SJCRH30 (cell line): Measurements from ENCODE around the gene DLL4. TPM values are rescaled to one million over a fixed set of nuclear protein-coding genes. Genes with fewer than 3 reads are reported as not detected.

ENCODE experiments used
- DNase-seq, 2 experiments: peaks; one replicate each; pipeline ENCODE4 v3.0.0-alpha.2; 2015 to 2020
- H3K27ac ChIP-seq: fragments of 250-450 bp; sonication (Bioruptor Pico); 2 replicates; pipeline ENCODE4 v1.5.1; 2020; ENCODE audit warnings: mild to moderate bottlenecking, moderate library complexity
- H3K27me3 ChIP-seq: fragments of 250-450 bp; sonication (Bioruptor Pico); 2 replicates; pipeline ENCODE4 v1.5.1; 2020; ENCODE audit warnings: mild to moderate bottlenecking, moderate library complexity
- H3K36me3 ChIP-seq: fragments of 250-450 bp; sonication (Bioruptor Pico); 2 replicates; pipeline ENCODE4 v1.5.1; 2020; ENCODE audit warnings: mild to moderate bottlenecking, moderate library complexity
- H3K4me1 ChIP-seq: fragments of 250-450 bp; sonication (Bioruptor Pico); 2 replicates; pipeline ENCODE4 v1.5.1; 2020; ENCODE audit warnings: mild to moderate bottlenecking, moderate library complexity
- H3K4me3 ChIP-seq: fragments of 250-450 bp; sonication (Bioruptor Pico); 2 replicates; pipeline ENCODE4 v1.5.1; 2020; ENCODE audit warnings: mild to moderate bottlenecking, moderate library complexity
- H3K9me3 ChIP-seq: fragments of 250-450 bp; sonication (Bioruptor Pico); replicated peaks from 2 replicates; pipeline ENCODE4 v1.5.1; 2020; ENCODE audit warnings: mild to moderate bottlenecking, moderate library complexity
- total RNA-seq: library from RNA; depleted of rRNA; stranded (reverse); fragments of >200 nt; shearing (Covaris generic); gene quantifications from 2 replicates; pipeline ENCODE4 v1.2.3, GENCODE V29; 2014

The DLL4 gene
- total RNA-seq, 1 experiment from 2014 or later, result 0.43 TPM

- H3K4me1 ChIP-seq, result peaks cover under 1% of the 10 kb centered on the region
- no peak overlapping the region for H3K4me3 ChIP-seq
- no peak overlapping the region for H3K27ac ChIP-seq
- no peaks in the 10 kb centered on the region for H3K9me3 ChIP-seq
- no peak for DNase-seq
- H3K36me3 ChIP-seq, result peaks cover 10% of the 10 kb centered on the region
- no peaks in the 10 kb centered on the region for H3K27me3 ChIP-seq
Measured at GRCh38 chr15:40900256-40901052, 28.7 kb upstream of the DLL4 start.

- no peak for DNase-seq
- Histone ChIP-seq H3K4me1 (peaks cover 5% of the 10 kb centered on the region), H3K36me3 (peaks cover 10% of the 10 kb centered on the region), H3K4me3 (no peak overlapping the region), H3K27me3 (no peaks in the 10 kb centered on the region), H3K27ac (no peak overlapping the region), H3K9me3 (no peaks in the 10 kb centered on the region)
Measured at GRCh38 chr15:40901053-40901443, 28.1 kb upstream of the DLL4 start.

- Histone ChIP-seq H3K9me3 (no peaks in the 10 kb centered on the region), H3K27ac (no peak overlapping the region), H3K27me3 (no peaks in the 10 kb centered on the region), H3K4me1 (peaks cover 9% of the 10 kb centered on the region), H3K36me3 (peaks cover 10% of the 10 kb centered on the region), H3K4me3 (no peak overlapping the region)
- DNase-seq, result no peak
Measured at GRCh38 chr15:40902605-40903561, 26.3 kb upstream of the DLL4 start.

- Histone ChIP-seq H3K4me1 (peaks cover 9% of the 10 kb centered on the region), H3K27me3 (no peaks in the 10 kb centered on the region), H3K9me3 (no peaks in the 10 kb centered on the region), H3K36me3 (peaks cover 7% of the 10 kb centered on the region), H3K4me3 (no peak overlapping the region), H3K27ac (no peak overlapping the region)
- no peak for DNase-seq
Measured at GRCh38 chr15:40904552-40905201, 24.5 kb upstream of the DLL4 start.

GRCh38 chr15:40906091-40906990, 22.8 kb upstream of the DLL4 start:
- Histone ChIP-seq H3K36me3 (no peaks in the 10 kb centered on the region), H3K9me3 (no peaks in the 10 kb centered on the region), H3K27ac (peak overlapping the region; percentile 42), H3K27me3 (no peaks in the 10 kb centered on the region), H3K4me3 (peak overlapping the region; percentile 55), H3K4me1 (peaks cover 9% of the 10 kb centered on the region)
- DNase-seq, result peak; percentile 91 to 93

- DNase-seq, result peak; percentile 76 to 77
- no peaks in the 10 kb centered on the region for H3K36me3 ChIP-seq
- H3K27ac ChIP-seq, result peak overlapping the region; percentile 42
- peaks cover 9% of the 10 kb centered on the region for H3K4me1 ChIP-seq
- peak overlapping the region; percentile 55 for H3K4me3 ChIP-seq
- no peaks in the 10 kb centered on the region for H3K9me3 ChIP-seq
- no peaks in the 10 kb centered on the region for H3K27me3 ChIP-seq
Measured at GRCh38 chr15:40906991-40907802, 21.9 kb upstream of the DLL4 start.

GRCh38 chr15:40908095-40908494, 21.0 kb upstream of the DLL4 start:
- Histone ChIP-seq H3K4me3 (no peak overlapping the region), H3K27ac (no peak overlapping the region), H3K4me1 (peaks cover 9% of the 10 kb centered on the region), H3K27me3 (no peaks in the 10 kb centered on the region), H3K9me3 (no peaks in the 10 kb centered on the region), H3K36me3 (no peaks in the 10 kb centered on the region)
- no peak for DNase-seq

- H3K36me3 ChIP-seq, result no peaks in the 10 kb centered on the region
- DNase-seq, result no peak
- H3K4me3 ChIP-seq, result no peak overlapping the region
- H3K27ac ChIP-seq, result no peak overlapping the region
- no peaks in the 10 kb centered on the region for H3K9me3 ChIP-seq
- peaks cover 9% of the 10 kb centered on the region for H3K4me1 ChIP-seq
- H3K27me3 ChIP-seq, result no peaks in the 10 kb centered on the region
Measured at GRCh38 chr15:40909662-40910630, 19.2 kb upstream of the DLL4 start.

GRCh38 chr15:40911141-40911540, 18.0 kb upstream of the DLL4 start:
- Histone ChIP-seq H3K4me1 (peaks cover 4% of the 10 kb centered on the region; the same call in 1 of the 2 replicates), H3K9me3 (no peaks in the 10 kb centered on the region)
- no peak for DNase-seq

GRCh38 chr15:40911693-40912092, 17.4 kb upstream of the DLL4 start:
- H3K27ac ChIP-seq, result no peak overlapping the region
- no peaks in the 10 kb centered on the region for H3K27me3 ChIP-seq
- H3K4me1 ChIP-seq, result peaks cover 4% of the 10 kb centered on the region; the same call in 1 of the 2 replicates
- H3K36me3 ChIP-seq, result no peaks in the 10 kb centered on the region
- no peak for DNase-seq
- no peak overlapping the region for H3K4me3 ChIP-seq
- H3K9me3 ChIP-seq, result no peaks in the 10 kb centered on the region

More at GRCh38 chr15:40911141-40911540, 18.0 kb upstream of the DLL4 start:
- H3K4me3 ChIP-seq, result no peak overlapping the region
- H3K27me3 ChIP-seq, result no peaks in the 10 kb centered on the region
- no peak overlapping the region for H3K27ac ChIP-seq
- H3K36me3 ChIP-seq, result no peaks in the 10 kb centered on the region

- Histone ChIP-seq H3K27ac (no peak overlapping the region), H3K4me1 (peaks cover under 1% of the 10 kb centered on the region; the same call in 1 of the 2 replicates), H3K9me3 (no peaks in the 10 kb centered on the region), H3K4me3 (no peak overlapping the region), H3K36me3 (no peaks in the 10 kb centered on the region), H3K27me3 (no peaks in the 10 kb centered on the region)
- no peak for DNase-seq
Measured at GRCh38 chr15:40912478-40912877, 16.7 kb upstream of the DLL4 start.

- no peaks in the 10 kb centered on the region for H3K36me3 ChIP-seq
- DNase-seq, result no peak
- no peak overlapping the region for H3K4me3 ChIP-seq
- no peaks in the 10 kb centered on the region for H3K9me3 ChIP-seq
- H3K27me3 ChIP-seq, result no peaks in the 10 kb centered on the region
- no peak overlapping the region for H3K27ac ChIP-seq
- no peaks in the 10 kb centered on the region for H3K4me1 ChIP-seq
Measured at GRCh38 chr15:40914013-40914412, 15.1 kb upstream of the DLL4 start.
